GM10266 (cell line): Measurements from ENCODE around the gene PHF21B.

ENCODE experiments used
- DNase-seq: peaks from one replicate; pipeline ENCODE4 v3.0.0; 2012; ENCODE audit errors: extremely low spot score
- CTCF ChIP-seq: IDR thresholded peaks from 2 replicates; pipeline ENCODE4 v1.5.1; 2012; ENCODE audit warnings: mild to moderate bottlenecking, low read depth; ENCODE audit not compliant: control insufficient read depth, insufficient read depth; ENCODE audit errors: missing control alignments

Gene PHF21B

GRCh38 chr22:44943701-44944324 is 66.0 kb downstream of the PHF21B start:
- no peak for DNase-seq
- TF ChIP-seq CTCF: no peak

GRCh38 chr22:44942979-44943700 is 66.7 kb downstream of the PHF21B start:
- TF ChIP-seq CTCF: no peak
- no peak for DNase-seq

GRCh38 chr22:44942056-44942455 is 67.7 kb downstream of the PHF21B start:
- DNase-seq: no peak
- TF ChIP-seq CTCF: no peak

- DNase-seq: no peak
- no peak for TF ChIP-seq CTCF
These were observed 68.6 kb downstream of the PHF21B start for GRCh38 chr22:44941207-44941606.

- DNase-seq: no peak
- TF ChIP-seq CTCF: no peak
These were observed 69.7 kb downstream of the PHF21B start for GRCh38 chr22:44940130-44940529.

- no peak for TF ChIP-seq CTCF
- no peak for DNase-seq
These were observed 70.4 kb downstream of the PHF21B start for GRCh38 chr22:44939451-44939850.

- DNase-seq: no peak
- TF ChIP-seq CTCF: no peak
These were observed 70.9 kb downstream of the PHF21B start for GRCh38 chr22:44938886-44939285.
